Brain microvascular endothelial cell (primary cell): Measurements from ENCODE around the gene LIMK2.
"Not testable (repeated sequence)": the region's sequence is repeated elsewhere in the genome, so short reads cannot be mapped to it uniquely, and the experiment has no call there.

Experiments used
- DNase-seq: peaks from one replicate; pipeline ENCODE4 v3.0.0-alpha.2; 2020
- H3K27ac ChIP-seq: fragments of 250-450 bp; sonication (Bioruptor Pico); 2 replicates; pipeline ENCODE4 v1.5.1; 2020; ENCODE audit warnings: mild to moderate bottlenecking, moderate library complexity
- H3K27me3 ChIP-seq: fragments of 250-450 bp; sonication (Bioruptor Pico); replicated peaks from 2 replicates; pipeline ENCODE4 v1.5.1; 2020; ENCODE audit warnings: mild to moderate bottlenecking
- H3K36me3 ChIP-seq: fragments of 250-450 bp; sonication (Bioruptor Pico); replicated peaks from 2 replicates; pipeline ENCODE4 v1.5.1; 2020; ENCODE audit warnings: mild to moderate bottlenecking
- H3K4me3 ChIP-seq: 2 replicates; pipeline ENCODE4 v1.5.1; 2011; ENCODE audit warnings: low read depth, mild to moderate bottlenecking, control low read depth, low read length, moderate library complexity
- in situ Hi-C: cut with HindIII; loops from 2 replicates; pipeline ENCODE4 v1.10.0; 2017; ENCODE audit warnings: low sequenced_read_pairs, low pct_ligation_motif_present
- TF ChIP-seq, protein P1 (sequence below): IDR thresholded peaks from 2 replicates; pipeline ENCODE4 v1.5.1; 2011; ENCODE audit warnings: low read depth, mild to moderate bottlenecking, moderate library complexity, low read length, control low read depth, inconsistent platforms; ENCODE audit errors: missing control alignments

LIMK2 gene

GRCh38 chr22:31302537-31302936 is 90.4 kb downstream of the LIMK2 start:
- Histone ChIP-seq H3K27ac (no peak overlapping the region), H3K36me3 (no peaks in the 10 kb centered on the region), H3K4me3 (no peak overlapping the region), H3K27me3 (peaks cover 3% of the 10 kb centered on the region)
- in situ Hi-C loops: no loop called here
- DNase-seq: no peak
- TF ChIP-seq, protein P1, sequence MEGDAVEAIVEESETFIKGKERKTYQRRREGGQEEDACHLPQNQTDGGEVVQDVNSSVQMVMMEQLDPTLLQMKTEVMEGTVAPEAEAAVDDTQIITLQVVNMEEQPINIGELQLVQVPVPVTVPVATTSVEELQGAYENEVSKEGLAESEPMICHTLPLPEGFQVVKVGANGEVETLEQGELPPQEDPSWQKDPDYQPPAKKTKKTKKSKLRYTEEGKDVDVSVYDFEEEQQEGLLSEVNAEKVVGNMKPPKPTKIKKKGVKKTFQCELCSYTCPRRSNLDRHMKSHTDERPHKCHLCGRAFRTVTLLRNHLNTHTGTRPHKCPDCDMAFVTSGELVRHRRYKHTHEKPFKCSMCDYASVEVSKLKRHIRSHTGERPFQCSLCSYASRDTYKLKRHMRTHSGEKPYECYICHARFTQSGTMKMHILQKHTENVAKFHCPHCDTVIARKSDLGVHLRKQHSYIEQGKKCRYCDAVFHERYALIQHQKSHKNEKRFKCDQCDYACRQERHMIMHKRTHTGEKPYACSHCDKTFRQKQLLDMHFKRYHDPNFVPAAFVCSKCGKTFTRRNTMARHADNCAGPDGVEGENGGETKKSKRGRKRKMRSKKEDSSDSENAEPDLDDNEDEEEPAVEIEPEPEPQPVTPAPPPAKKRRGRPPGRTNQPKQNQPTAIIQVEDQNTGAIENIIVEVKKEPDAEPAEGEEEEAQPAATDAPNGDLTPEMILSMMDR: no peak

GRCh38 chr22:31305194-31305593 is 93.1 kb downstream of the LIMK2 start:
- H3K27ac ChIP-seq: no peak overlapping the region
- in situ Hi-C loops: no loop called here
- DNase-seq: no peak
- no peak overlapping the region for H3K4me3 ChIP-seq
- no peaks in the 10 kb centered on the region for H3K36me3 ChIP-seq
- TF ChIP-seq, protein P1: no peak
- H3K27me3 ChIP-seq: peaks cover 3% of the 10 kb centered on the region

GRCh38 chr22:31308181-31308580 is 96.1 kb downstream of the LIMK2 start:
- no peak for DNase-seq
- TF ChIP-seq, protein P1: no peak
- Histone ChIP-seq H3K4me3 (no peak overlapping the region), H3K27me3 (no peaks in the 10 kb centered on the region), H3K27ac (no peak overlapping the region), H3K36me3 (no peaks in the 10 kb centered on the region)
- in situ Hi-C loops: no loop called here

DNA sequence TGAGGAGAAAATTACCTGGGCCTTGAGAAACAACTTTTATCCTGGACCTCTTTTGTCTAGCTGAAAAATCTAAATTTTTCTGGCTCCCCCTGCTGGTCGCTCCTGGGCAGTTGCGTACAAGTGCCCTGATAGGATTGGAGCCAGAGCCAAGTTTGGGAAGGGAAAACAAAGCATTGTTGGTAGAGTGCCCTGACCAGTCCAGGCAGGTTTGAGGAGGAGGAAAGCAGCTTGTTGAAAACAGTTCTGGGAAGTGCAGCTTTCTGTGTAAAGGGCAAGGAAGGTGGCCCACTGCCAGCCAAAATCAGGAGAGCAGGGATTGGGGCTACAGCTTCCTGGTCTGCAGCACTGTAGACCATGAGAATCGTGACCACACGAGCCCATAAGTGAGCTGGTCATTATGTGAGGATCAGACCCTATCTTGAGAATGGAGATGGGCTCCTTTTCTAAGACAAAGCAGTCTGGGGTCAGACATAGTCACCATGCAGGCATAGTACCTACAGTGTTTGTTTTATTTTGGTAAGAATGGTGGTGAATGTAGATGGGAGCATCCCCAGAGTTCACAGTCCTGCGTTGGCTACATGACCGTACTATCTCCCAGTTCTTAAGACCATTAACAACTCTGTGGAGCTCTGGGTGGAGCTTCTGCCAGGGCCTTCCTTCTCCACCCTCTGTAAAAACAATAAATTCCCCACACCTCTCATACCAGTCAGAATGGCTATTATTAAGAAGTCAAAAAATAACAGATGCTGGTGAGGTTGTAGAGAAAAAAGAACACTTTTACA is 101.5 kb downstream of the LIMK2 start:
- no peaks in the 10 kb centered on the region for H3K27me3 ChIP-seq
- in situ Hi-C loops: no loop called here
- no peak overlapping the region for H3K4me3 ChIP-seq
- H3K27ac ChIP-seq: no peak overlapping the region
- TF ChIP-seq, protein P1: peak; percentile 92
- no peaks in the 10 kb centered on the region for H3K36me3 ChIP-seq
- DNase-seq: peak; percentile 62

DNA sequence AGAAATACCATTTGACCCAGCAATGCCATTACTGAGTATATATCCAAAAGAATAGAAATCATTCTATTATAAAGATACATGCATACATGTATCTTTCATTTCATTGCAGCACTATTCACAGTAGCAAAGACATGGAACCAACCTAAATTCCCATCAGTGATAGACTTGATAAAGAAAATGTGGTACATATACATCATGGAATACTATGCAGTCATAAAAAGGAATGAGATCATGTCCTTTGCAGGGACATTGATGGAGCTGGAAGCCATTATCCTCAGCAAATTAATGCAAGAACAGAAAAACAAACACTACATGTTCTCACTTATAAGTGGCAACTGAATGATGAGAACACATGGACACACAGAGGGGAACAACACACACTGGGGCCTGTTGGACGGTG is 102.1 kb downstream of the LIMK2 start:
- H3K27me3 ChIP-seq, DNase-seq, H3K4me3 ChIP-seq, in situ Hi-C loops, H3K36me3 ChIP-seq, H3K27ac ChIP-seq: not testable (repeated sequence)

DNA sequence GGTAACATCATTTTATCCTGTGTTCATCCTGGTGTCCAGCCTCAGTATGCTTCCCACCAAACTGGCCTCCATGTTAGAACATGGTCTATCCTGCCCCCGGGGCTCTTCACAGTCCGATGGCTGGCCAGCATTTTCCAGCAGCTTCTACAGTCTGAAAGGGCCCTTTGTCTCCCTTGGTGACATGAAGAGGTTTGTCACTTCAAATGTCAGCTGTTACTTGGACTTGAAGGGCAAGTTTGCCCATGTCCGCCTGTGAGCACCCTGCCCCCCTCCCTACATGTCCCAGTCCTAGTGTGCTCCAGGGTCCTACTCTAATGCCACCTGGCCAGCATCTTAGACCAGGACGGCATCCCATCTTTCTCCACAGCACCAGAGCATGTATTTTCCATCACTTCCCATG is 109.3 kb downstream of the LIMK2 start:
- H3K4me3 ChIP-seq: no peak overlapping the region
- H3K27me3 ChIP-seq: no peaks in the 10 kb centered on the region
- in situ Hi-C loops: no loop called here
- DNase-seq: no peak
- H3K36me3 ChIP-seq: peaks cover 4% of the 10 kb centered on the region
- TF ChIP-seq, protein P1: no peak
- no peak overlapping the region for H3K27ac ChIP-seq
